ENCODE data around the gene PRLH.

The PRLH gene

GRCh38 chr2:237566401-237567235, at the start of gene PRLH:
TSS of gene PRLH (plus strand) at chr2:237566574. CDS start at chr2:237566574, 0 bp downstream.
- DNase-seq (ENCODE audit: low read depth, low spot score): no peak

- DNase-seq (ENCODE audit: low read depth, low spot score): no peak
Observed at GRCh38 chr2:237517163-237517562, 49.2 kb upstream of the PRLH start.

GRCh38 chr2:237517990-237518389, 48.4 kb upstream of the PRLH start:
- DNase-seq (ENCODE audit: low read depth, low spot score): no peak

GRCh38 chr2:237519506-237520245, 46.7 kb upstream of the PRLH start:
- no peak for DNase-seq (ENCODE audit: low read depth, low spot score)

- DNase-seq (ENCODE audit: low read depth, low spot score): no peak
Observed at GRCh38 chr2:237520290-237520689, 46.1 kb upstream of the PRLH start.

- no peak for DNase-seq (ENCODE audit: low read depth, low spot score)
Observed at GRCh38 chr2:237524631-237525030, 41.7 kb upstream of the PRLH start.

GRCh38 chr2:237525559-237526157, 40.7 kb upstream of the PRLH start:
- DNase-seq (ENCODE audit: low read depth, low spot score): no peak

- no peak for DNase-seq (ENCODE audit: low read depth, low spot score)
Observed at GRCh38 chr2:237527233-237527632, 39.1 kb upstream of the PRLH start.

- DNase-seq (ENCODE audit: low read depth, low spot score): no peak
Observed at GRCh38 chr2:237527766-237528165, 38.6 kb upstream of the PRLH start.

- no peak for DNase-seq (ENCODE audit: low read depth, low spot score)
Observed at GRCh38 chr2:237529452-237530402, 36.6 kb upstream of the PRLH start.

GRCh38 chr2:237530472-237531433, 35.6 kb upstream of the PRLH start:
- DNase-seq (ENCODE audit: low read depth, low spot score): no peak

GRCh38 chr2:237532160-237532559, 34.2 kb upstream of the PRLH start:
- no peak for DNase-seq (ENCODE audit: low read depth, low spot score)

GRCh38 chr2:237533668-237534161, 32.7 kb upstream of the PRLH start:
- DNase-seq (ENCODE audit: low read depth, low spot score): no peak

GRCh38 chr2:237534380-237534779, 32.0 kb upstream of the PRLH start:
- DNase-seq (ENCODE audit: low read depth, low spot score): no peak

- DNase-seq (ENCODE audit: low read depth, low spot score): no peak
Observed at GRCh38 chr2:237535385-237536082, 30.8 kb upstream of the PRLH start.

- no peak for DNase-seq (ENCODE audit: low read depth, low spot score)
Observed at GRCh38 chr2:237536083-237536415, 30.3 kb upstream of the PRLH start.

- no peak for DNase-seq (ENCODE audit: low read depth, low spot score)
Observed at GRCh38 chr2:237536617-237537016, 29.8 kb upstream of the PRLH start.

- no peak for DNase-seq (ENCODE audit: low read depth, low spot score)
Observed at GRCh38 chr2:237538001-237538720, 28.2 kb upstream of the PRLH start.

- no peak for DNase-seq (ENCODE audit: low read depth, low spot score)
Observed at GRCh38 chr2:237538901-237539300, 27.5 kb upstream of the PRLH start.
